ENCODE data around the gene ENHO.

Gene ENHO

DNA sequence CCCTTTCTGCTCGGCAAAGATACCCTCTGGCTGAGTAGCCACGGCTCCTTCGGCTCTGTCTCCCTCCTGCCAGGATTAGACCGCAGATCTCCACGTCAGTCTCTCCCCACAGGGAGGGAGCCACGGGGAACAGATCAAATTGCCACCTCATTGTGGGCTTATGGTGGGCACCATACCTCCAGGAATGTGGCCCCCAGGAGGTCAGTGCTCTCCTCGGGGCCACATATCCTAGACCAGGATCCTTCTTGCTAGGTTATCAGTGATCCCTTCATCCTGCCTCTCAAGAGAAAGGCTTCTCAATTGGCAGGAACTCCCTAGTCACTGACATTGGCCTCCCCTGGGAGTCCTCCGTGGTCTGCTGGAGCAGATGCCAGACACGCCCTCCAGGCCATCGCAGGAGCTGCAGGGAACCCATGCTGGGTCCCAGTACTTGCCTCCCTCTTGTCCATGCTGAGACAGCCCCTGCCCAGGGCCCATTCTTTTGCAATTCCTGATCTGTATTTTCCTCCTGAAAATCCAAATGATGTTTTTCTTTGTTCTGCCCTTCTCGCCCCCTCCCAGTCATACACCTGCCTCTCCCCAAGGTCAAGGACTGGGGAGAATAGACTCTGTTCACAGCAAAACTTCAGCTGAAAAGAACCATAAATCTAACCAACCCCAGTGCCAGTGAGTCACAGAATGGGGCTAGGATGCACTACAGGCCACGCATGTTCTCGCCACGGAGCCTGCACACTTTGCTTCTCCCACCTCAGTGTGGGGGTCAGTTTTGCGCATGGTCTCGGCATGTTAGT lies 31.6 kb upstream of the ENHO start:
- H3K4me3 ChIP-seq (ENCODE audit: low read depth, low read length), result no peak overlapping the region
- no peak for DNase-seq (ENCODE audit: low read depth, low spot score)
- no peak for TF ChIP-seq CTCF (IDR thresholded peaks at IDR 0.05; ENCODE audit: insufficient read depth, low read length, missing control alignments)
- POLR2A ChIA-PET, result no interaction called here
- CTCF ChIA-PET, result interaction anchor here (10.6 kb wide), 1 partner anchor 42 kb away, joined by 255 read pairs; no protein-coding TSS in a partner anchor

DNA sequence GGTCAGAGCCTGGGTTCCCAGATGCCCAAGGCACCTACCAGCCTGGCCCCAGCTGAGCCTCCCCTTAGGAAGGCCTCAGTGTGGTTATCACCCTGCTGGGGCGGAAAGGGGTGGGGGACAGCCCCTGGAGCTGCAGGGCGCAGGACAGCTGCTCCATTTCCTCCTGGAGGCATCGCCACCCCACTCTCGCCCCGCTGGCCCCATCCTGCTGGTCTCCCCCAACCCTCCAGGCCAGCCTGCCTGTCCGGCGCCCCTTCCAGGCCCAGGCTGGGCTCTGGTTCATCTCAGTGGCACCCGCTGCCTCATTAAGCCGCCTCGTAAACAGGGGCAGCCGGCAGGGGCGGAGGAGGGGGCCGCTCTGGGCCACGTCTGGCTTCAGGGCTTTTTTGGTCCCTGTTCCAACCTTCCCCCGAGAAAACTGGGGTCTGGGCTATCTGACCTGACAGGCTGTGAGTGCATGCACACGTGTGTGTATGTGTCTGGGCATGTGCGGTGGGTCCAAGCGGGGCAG lies 30.8 kb upstream of the ENHO start:
- CTCF ChIA-PET, result interaction anchor here (1.4 to 10.6 kb wide), 2 partner anchors 42 to 81 kb away, joined by 5 to 255 read pairs; no protein-coding TSS in a partner anchor
- TF ChIP-seq CTCF (IDR thresholded peaks at IDR 0.05; ENCODE audit: insufficient read depth, low read length, missing control alignments), result no peak
- no peak for DNase-seq (ENCODE audit: low read depth, low spot score)
- H3K4me3 ChIP-seq (ENCODE audit: low read depth, low read length), result no peak overlapping the region
- POLR2A ChIA-PET, result no interaction called here

DNA sequence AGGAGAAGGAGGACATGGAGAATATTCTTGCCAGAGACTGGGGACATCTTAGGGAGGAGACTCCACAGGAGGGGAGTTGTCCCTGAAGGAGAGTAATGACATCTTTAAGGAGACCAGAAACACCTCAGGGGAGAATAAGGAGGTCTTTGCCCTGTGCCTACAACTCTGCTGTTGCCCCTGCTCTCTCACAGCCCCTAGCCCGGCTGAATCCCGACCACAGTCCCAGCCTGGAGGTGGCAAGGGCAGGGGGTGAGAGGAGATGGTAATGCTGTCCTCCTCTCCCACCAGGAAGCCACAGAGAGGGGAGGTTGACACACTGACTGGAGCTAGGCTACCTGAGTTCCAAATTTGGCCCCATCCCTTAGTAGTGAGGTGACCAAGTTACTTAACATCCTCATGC lies 30.2 kb upstream of the ENHO start:
- POLR2A ChIA-PET, result no interaction called here
- no peak overlapping the region for H3K4me3 ChIP-seq (ENCODE audit: low read depth, low read length)
- CTCF ChIA-PET, result interaction anchor here (1.4 to 10.6 kb wide), 2 partner anchors 43 to 81 kb away, joined by 5 to 255 read pairs; no protein-coding TSS in a partner anchor
- TF ChIP-seq CTCF (IDR thresholded peaks at IDR 0.05; ENCODE audit: insufficient read depth, low read length, missing control alignments), result no peak
- no peak for DNase-seq (ENCODE audit: low read depth, low spot score)

- ChIA-PET CTCF (interaction anchor here (1.4 to 10.6 kb wide), 2 partner anchors 43 to 81 kb away, joined by 5 to 255 read pairs; no protein-coding TSS in a partner anchor), POLR2A (no interaction called here)
- TF ChIP-seq CTCF (IDR thresholded peaks at IDR 0.05; ENCODE audit: insufficient read depth, low read length, missing control alignments), result no peak
- no peak overlapping the region for H3K4me3 ChIP-seq (ENCODE audit: low read depth, low read length)
- no peak for DNase-seq (ENCODE audit: low read depth, low spot score)
Measured at GRCh38 chr9:34552606-34552981, 29.8 kb upstream of the ENHO start.

- DNase-seq (ENCODE audit: low read depth, low spot score), result no peak
- no peak for TF ChIP-seq CTCF (IDR thresholded peaks at IDR 0.05; ENCODE audit: insufficient read depth, low read length, missing control alignments)
- ChIA-PET POLR2A (no interaction called here), CTCF (interaction anchor here (0.7 to 10.6 kb wide), 6 partner anchors 10 to 738 kb away, joined by 3 to 255 read pairs (median 4); no protein-coding TSS in a partner anchor)
- no peak overlapping the region for H3K4me3 ChIP-seq (ENCODE audit: low read depth, low read length)
Measured at GRCh38 chr9:34551751-34552605, 29.2 kb upstream of the ENHO start.
